GM10847 (cell line): ENCODE results near the gene ZNF23.

Experiments
- POLR2A ChIP-seq: IDR thresholded peaks from 2 replicates; pipeline ENCODE4 v1.6.1; 2011; ENCODE audit not compliant: insufficient read length; ENCODE audit errors: extremely low read depth

Gene ZNF23

DNA sequence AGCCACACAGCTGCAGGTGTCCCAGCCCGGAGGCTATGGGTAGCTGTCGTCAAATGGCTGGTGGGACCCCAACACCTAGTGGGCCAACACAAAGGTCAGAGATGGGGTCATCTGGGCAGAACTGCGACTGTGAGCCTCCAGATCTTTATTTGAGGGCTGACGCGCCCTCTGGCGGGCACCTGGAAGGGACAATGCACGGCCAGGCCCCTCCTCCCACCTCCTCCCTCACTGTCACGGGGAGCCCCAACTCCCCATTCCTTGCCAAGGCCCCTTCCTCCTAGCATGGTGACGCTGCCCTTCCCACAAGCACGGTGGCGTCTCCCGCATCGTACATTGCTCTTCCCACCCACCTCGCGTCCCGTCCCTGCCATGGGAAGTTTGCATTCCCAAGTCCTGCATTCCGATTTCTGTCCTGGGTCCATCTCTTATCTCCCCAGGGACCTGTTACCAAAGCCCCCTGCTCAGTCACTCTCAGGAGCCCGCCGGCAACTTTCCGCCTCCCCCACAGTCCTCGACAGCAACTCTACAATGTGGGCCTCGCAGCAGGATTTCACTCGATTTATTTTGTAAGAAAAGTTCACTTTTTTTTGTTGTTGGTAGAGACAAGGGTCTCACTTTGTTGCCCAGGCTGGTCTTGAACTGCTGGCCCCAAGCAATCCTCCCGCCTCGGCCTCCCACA is 21.2 kb downstream of the ZNF23 start:
- no peak for TF ChIP-seq POLR2A

DNA sequence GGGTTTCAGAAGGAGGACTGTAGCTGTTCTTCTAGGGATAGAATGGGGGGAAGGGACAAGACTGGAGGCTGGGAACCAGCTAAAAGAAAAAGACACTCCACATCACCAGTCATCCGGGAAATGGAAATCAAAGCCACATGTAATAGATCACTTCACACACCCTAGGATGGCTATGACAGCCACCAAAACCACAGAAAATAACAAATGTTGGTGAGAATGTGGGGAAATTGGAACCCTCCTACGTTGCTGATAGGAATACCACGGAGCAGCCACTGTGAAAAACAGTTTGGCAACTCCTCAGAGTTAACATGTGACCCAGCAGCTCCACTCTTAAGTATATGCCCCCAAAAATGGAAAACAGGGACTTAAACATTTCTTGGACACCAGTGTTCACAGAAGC is 22.5 kb downstream of the ZNF23 start:
- TF ChIP-seq POLR2A, result no peak

DNA sequence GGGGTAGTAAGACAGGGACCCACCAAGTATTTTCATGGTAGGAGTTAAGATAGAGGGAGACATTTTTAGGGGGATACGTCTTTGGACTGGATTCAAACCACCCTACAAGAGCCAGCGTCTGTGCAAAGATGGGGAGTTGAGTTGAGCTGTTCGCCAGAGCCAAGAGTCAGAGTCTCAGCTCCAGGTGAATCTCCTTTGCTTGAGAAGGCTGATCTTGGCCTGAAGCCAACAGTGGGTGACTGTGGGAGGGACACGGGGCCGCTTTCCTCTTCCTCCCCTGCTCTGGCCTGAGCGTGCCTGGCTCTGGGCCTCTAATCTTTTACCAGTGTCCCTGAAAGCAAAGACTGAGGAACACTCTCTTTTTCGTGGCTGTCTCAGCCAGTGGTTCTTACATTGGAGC is 25.6 kb downstream of the ZNF23 start:
- TF ChIP-seq POLR2A, result no peak

DNA sequence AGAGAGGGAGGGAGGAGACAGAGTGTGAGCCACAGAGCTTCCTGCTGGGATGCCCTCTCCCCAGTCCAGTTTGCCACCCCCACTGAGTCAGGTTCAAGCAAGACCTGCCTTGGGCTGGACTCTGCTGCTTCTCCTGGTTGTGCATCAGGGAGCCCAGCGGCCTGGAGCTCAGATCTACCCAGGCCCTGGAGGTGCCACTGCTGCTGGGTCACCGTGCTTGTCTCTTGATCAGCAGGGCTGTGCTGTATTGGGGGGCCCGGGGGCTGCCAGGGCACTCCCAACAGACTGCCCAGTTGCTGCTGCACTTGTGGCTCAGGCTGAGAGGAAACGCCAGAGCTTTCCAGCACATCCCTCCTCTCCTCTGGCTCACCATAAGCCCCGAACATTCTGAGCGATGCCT is 29.1 kb downstream of the ZNF23 start:
- TF ChIP-seq POLR2A, result no peak

DNA sequence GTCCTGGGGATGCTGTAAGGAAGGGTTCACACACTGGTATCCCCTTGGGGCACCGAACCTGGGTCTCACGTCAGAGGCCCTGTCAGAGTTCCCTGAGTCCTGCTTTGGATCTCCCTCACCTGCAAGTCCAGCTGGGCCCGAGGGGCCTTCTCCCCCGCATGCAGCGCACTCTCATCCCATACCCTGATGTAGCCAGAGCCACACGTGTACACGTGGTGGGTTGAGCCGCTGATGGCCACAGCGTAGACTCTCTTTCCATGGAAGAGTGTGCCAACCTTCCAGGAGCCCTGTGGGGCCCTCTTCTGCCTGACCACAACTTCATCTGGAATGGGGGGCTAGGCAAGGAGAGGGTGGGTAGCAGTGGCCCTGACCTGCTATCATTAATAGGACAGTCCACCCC is 30.1 kb downstream of the ZNF23 start:
- TF ChIP-seq POLR2A, result no peak

DNA sequence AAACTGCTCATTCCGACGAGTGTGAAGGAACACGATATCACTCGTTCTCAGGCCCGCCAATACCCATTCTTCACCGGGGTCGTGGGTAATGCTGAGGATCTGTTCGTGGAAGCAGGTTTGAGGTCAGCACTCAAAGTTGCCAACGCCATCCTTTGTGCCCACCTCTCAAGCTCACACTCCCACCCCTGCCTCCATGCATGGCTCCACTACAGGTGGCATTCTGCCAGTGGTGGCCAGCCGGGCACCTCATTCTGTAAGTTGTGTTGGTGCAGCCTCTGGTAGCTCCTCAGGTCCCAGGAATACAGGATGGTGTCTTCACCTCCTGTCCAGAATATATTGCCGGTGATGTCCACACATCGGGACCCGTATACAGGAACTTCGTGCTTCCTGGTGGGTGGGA is 30.9 kb downstream of the ZNF23 start:
- TF ChIP-seq POLR2A, result no peak

DNA sequence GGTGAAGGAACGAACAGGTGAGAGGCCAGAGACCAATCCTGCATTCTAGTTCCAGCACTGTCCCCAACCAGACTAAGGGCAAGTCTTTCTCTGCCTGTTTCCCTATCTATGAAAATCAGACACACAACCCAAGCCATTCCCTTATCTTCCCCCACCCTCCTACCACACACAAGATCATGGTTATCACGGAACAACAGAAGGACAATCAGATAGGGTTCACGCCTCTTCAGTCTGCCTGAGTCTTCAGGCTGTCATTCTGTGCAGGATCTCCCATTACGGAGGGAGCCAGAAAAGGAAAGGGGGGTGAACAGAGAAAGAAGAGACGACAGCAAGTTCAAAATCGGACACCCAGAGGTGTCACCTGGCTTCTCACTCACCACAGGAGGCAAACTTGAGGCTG is 31.3 kb downstream of the ZNF23 start:
- TF ChIP-seq POLR2A, result no peak

DNA sequence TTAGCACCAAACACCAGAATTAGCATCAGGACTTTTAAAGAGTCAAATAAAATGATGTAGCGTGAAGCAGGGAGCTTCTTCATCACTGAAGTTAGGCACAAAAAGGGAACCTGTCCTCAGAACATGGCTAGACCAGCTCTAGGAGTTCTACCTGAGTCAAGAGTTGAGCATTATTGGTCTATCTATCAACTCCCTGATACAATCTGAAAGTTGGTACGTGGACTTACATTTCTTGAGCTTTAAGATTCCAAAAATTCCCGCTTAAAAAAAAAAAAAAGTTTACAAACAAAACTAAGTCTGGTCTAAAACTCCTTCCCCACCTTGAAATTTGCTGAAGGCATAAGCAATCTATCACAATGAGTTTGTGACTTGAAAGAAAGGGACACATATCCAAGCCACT is 32.5 kb downstream of the ZNF23 start:
- no peak for TF ChIP-seq POLR2A

DNA sequence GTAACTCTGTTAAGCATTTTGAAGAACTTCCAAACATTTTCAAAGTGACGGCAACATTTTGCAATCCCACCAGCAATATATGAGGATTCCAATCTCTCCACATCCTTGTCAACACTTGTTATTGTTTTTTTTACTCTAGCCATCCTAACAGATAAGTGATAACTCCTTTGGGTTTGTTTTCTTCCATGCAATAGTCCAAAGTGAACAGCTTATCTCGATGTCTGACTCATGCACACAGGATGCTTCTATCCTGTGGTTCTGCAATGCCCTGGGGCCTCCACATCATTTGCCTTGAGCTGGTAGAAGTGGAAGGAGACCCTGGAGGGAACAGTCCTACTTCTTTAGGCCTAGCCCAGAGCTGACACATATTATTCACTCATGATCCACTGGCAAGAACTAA is 33.2 kb downstream of the ZNF23 start:
- TF ChIP-seq POLR2A, result no peak

DNA sequence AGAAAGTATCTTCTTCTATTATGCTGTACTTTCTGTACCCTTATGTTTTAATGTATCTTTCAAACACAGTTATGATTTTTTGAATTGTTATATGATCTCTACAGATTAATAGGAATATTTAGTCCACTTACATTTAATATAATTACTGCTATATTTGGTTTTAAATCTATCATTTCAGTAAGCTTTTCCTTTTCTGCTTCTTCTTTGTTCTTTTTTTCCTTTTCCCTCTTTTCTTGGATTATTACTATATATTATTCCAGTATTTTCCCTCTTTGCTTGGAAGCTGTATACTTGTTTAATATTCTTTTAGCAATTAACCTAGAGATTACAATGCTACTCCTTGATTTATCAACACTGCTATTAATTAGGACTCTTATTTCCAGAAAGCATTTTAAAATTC is 33.7 kb downstream of the ZNF23 start:
- TF ChIP-seq POLR2A, result no peak

DNA sequence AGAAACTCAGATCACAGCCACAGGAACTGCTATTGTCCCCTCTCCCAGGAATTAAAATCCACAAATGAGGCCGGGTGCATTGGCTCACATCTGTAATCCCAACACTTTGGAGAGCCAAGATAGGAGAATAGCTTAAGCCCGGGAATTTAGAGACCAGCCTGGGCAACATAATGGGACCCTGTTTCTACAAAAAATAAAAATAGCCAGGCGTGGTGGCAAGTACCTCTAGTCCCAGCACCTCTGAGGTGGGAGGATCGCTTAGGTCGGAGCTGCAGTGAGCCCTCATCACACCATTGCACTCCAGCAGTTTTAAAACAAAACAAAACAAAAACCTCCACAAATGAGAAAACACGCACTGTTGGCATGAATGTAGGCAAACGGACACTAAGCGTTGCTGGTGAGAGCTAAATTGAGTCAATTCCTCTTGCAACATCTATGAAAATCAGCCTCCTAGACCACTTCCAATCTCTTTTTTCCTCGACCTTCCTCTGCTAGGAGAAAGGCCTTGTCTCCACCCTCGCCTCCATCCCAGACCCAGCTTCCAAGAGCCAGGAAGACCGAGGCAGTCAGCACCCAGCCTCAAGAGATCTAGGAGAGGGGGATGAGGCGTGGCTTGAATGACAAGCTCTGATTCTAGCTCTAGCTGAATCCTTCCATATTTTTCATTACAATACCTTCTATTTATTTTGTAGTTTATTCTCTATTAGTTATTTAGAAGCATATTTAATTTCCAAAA is 35.0 kb downstream of the ZNF23 start:
- TF ChIP-seq POLR2A, result no peak

DNA sequence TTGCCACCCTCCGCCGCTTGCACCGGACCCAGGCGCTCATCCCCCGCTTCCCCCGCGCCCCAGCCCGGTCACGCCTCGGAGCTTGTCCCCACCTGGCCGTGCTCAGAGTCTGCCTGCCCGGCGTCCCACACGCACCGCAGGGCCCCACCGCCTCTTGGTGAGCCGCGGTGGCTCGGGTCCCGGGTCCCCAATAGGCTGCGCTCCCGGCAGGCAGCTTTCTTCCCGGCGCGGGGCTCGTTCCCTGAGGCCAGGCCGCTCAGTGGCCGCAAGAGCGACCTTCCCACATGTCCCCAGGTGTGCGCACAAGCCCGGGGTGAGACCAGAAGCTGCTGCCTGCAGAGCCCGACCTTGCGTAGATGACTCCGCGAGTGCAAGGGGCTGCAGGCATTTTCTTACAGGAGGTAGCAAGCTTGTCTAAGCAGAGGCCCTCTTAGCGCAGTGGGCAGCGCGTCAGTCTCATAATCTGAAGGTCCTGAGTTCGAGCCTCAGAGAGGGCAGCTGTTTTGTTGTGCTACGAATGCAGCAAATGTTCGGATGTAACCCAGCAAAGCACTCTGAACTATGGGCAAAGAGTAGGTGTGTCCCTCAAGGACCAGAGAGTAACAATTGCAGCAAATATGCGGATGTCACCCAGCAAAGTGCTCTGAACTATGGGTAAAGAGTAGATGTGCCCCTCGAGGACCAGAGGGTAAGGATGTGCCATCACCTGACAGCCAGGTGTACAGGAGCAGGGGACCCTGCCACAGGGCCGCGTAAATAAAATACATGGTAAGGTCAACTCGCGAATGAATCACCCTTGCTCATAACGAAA is 35.8 kb downstream of the ZNF23 start:
- no peak for TF ChIP-seq POLR2A

DNA sequence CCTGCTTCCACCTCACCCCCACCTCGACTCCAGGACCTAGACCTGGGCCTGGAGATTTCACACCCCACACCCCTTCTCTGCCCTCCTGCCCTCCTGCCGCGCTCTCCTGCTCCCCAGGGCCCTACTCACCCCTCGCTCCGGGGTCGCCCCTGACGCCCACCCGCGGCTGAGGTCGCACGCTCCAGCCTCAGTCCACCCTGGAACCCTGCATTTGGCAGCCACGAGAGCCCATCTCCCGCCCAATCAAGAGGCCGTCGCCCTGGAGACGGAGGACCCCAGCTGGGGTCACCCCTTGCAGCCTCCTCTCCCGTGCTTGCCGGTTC is 36.3 kb downstream of the ZNF23 start:
- TF ChIP-seq POLR2A, result no peak

DNA sequence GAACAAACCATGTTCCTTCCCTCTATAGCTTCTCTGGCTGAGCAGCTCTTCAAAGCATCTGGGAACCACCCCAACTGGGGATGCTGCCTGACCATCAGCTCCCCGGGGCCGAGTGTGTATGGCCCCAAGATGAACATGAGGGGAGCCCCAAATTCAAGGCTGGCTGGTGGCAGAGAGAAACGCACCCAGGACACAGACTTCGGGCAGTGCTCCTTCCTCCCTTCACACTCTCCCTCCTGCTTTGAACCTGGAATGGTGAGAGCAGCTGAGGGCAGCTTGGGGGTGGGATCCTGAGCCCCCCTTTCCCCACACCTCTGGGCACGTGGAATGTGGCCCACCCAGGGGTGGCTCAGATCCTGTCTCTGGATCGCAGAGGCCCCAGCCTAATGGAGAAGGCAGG is 37.4 kb downstream of the ZNF23 start:
- TF ChIP-seq POLR2A, result no peak

DNA sequence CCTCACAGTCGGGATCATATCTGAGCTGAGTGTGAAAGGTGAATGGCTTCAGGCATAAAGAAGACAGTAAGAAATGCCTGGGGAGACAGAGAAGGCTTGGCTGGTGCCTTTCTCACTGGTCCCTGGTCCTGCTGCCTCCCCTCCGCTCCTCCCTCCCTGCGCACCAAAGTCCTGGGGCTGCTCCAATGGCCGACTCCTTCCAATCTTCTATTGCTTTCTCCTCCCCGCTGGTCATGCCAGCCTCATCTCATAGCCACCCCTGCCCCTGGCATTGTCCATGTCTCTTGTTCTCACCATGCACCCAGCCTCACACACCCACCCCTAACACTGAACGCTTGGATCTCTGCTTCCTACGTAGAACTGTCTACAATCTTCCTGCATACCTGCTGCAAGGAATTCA is 38.2 kb downstream of the ZNF23 start:
- no peak for TF ChIP-seq POLR2A

DNA sequence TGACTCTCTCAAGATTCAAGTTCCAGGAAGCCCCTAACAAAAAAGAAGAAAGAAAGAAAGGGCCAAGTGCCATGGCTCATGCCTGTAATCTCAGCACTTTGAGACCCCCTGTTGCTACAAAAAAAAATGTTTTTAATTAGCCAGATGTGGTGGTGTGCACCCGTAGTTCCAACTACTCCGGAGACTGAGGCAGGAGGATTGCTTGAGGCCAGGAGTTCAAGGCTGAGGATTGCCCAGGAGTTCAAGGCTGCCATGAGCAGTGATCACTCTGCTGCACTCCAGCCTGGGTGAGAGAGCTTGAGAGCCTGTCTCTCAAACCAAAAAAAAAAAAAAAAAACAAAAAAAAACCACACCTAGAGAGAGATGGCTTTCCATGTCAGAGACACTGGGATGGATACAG is 39.0 kb downstream of the ZNF23 start:
- TF ChIP-seq POLR2A, result no peak
